ENCODE measurements around the gene TMEM235. TPM values are rescaled to one million over a fixed set of nuclear protein-coding genes. Genes with fewer than 3 reads are reported as not detected.

TMEM235 gene
- total and polyA plus RNA-seq, 4 donors = 1.2 to 2.3 (median 1.9) TPM

- Histone ChIP-seq H3K36me3 (ENCODE audit: control insufficient read depth, insufficient read depth, low read length) (peaks cover 8% of the 10 kb centered on the region), H3K27me3 (ENCODE audit: control insufficient read depth, insufficient read depth, low read length) (no peaks in the 10 kb centered on the region), H3K4me1 (ENCODE audit: control insufficient read depth, insufficient read depth, low read length) (peaks cover 15% of the 10 kb centered on the region), H3K27ac (ENCODE audit: low read depth, low read length) (no peak overlapping the region), H3K9me3 (ENCODE audit: control insufficient read depth, insufficient read depth, low read length) (no peaks in the 10 kb centered on the region), H3K4me3 (ENCODE audit: low read depth, low read length) (no peak overlapping the region)
- WGBS (ENCODE audit: insufficient coverage) = 40% methylated on average over 9 of the region's 9 CpGs
- peak in 1 of 6 donors; percentile 67 for DNase-seq (ENCODE audit: low read depth in 4 of 6, low spot score in 6 of 6)
Measured at GRCh38 chr17:78197147-78197832, 34.1 kb upstream of the TMEM235 start.

- Histone ChIP-seq H3K9me3 (ENCODE audit: control insufficient read depth, insufficient read depth, low read length) (no peaks in the 10 kb centered on the region), H3K4me1 (ENCODE audit: control insufficient read depth, insufficient read depth, low read length) (peaks cover 15% of the 10 kb centered on the region), H3K4me3 (ENCODE audit: low read depth, low read length) (no peak overlapping the region), H3K27me3 (ENCODE audit: control insufficient read depth, insufficient read depth, low read length) (no peaks in the 10 kb centered on the region), H3K27ac (ENCODE audit: low read depth, low read length) (no peak overlapping the region), H3K36me3 (ENCODE audit: control insufficient read depth, insufficient read depth, low read length) (peaks cover 25% of the 10 kb centered on the region)
- DNase-seq (ENCODE audit: low read depth in 4 of 6, low spot score in 6 of 6) = no peak
- WGBS (ENCODE audit: insufficient coverage) = 83% methylated on average over 6 of the region's 6 CpGs
Measured at GRCh38 chr17:78200451-78200850, 31.0 kb upstream of the TMEM235 start.

- peaks cover 34% of the 10 kb centered on the region for H3K36me3 ChIP-seq (ENCODE audit: control insufficient read depth, insufficient read depth, low read length)
- peaks cover 1% of the 10 kb centered on the region for H3K4me1 ChIP-seq (ENCODE audit: control insufficient read depth, insufficient read depth, low read length)
- no peak overlapping the region for H3K27ac ChIP-seq (ENCODE audit: low read depth, low read length)
- WGBS (ENCODE audit: insufficient coverage) = 90% methylated on average over 8 of the region's 8 CpGs
- DNase-seq (ENCODE audit: low read depth in 4 of 6, low spot score in 6 of 6) = no peak
- H3K27me3 ChIP-seq (ENCODE audit: control insufficient read depth, insufficient read depth, low read length) = no peaks in the 10 kb centered on the region
- H3K9me3 ChIP-seq (ENCODE audit: control insufficient read depth, insufficient read depth, low read length) = no peaks in the 10 kb centered on the region
- H3K4me3 ChIP-seq (ENCODE audit: low read depth, low read length) = no peak overlapping the region
Measured at GRCh38 chr17:78202666-78203065, 28.8 kb upstream of the TMEM235 start.

GRCh38 chr17:78204387-78205123 is 26.9 kb upstream of the TMEM235 start:
- Histone ChIP-seq H3K9me3 (ENCODE audit: control insufficient read depth, insufficient read depth, low read length) (no peaks in the 10 kb centered on the region), H3K27me3 (ENCODE audit: control insufficient read depth, insufficient read depth, low read length) (no peaks in the 10 kb centered on the region), H3K4me3 (ENCODE audit: low read depth, low read length) (no peak overlapping the region), H3K27ac (ENCODE audit: low read depth, low read length) (no peak overlapping the region), H3K36me3 (ENCODE audit: control insufficient read depth, insufficient read depth, low read length) (peaks cover 31% of the 10 kb centered on the region), H3K4me1 (ENCODE audit: control insufficient read depth, insufficient read depth, low read length) (no peaks in the 10 kb centered on the region)
- no peak for DNase-seq (ENCODE audit: low read depth in 4 of 6, low spot score in 6 of 6)
- WGBS (ENCODE audit: insufficient coverage) = 94% methylated on average over 22 of the region's 22 CpGs

GRCh38 chr17:78205124-78205775 is 26.2 kb upstream of the TMEM235 start:
- Histone ChIP-seq H3K9me3 (ENCODE audit: control insufficient read depth, insufficient read depth, low read length) (no peaks in the 10 kb centered on the region), H3K4me1 (ENCODE audit: control insufficient read depth, insufficient read depth, low read length) (no peaks in the 10 kb centered on the region), H3K36me3 (ENCODE audit: control insufficient read depth, insufficient read depth, low read length) (peaks cover 30% of the 10 kb centered on the region), H3K27ac (ENCODE audit: low read depth, low read length) (no peak overlapping the region), H3K27me3 (ENCODE audit: control insufficient read depth, insufficient read depth, low read length) (no peaks in the 10 kb centered on the region), H3K4me3 (ENCODE audit: low read depth, low read length) (no peak overlapping the region)
- 92% methylated on average over 16 of the region's 17 CpGs for WGBS (ENCODE audit: insufficient coverage)
- no peak for DNase-seq (ENCODE audit: low read depth in 4 of 6, low spot score in 6 of 6)

GRCh38 chr17:78206298-78206697 is 25.1 kb upstream of the TMEM235 start:
- H3K27me3 ChIP-seq (ENCODE audit: control insufficient read depth, insufficient read depth, low read length) = no peaks in the 10 kb centered on the region
- H3K4me1 ChIP-seq (ENCODE audit: control insufficient read depth, insufficient read depth, low read length) = no peaks in the 10 kb centered on the region
- no peak for DNase-seq (ENCODE audit: low read depth in 4 of 6, low spot score in 6 of 6)
- peaks cover 29% of the 10 kb centered on the region for H3K36me3 ChIP-seq (ENCODE audit: control insufficient read depth, insufficient read depth, low read length)
- no peaks in the 10 kb centered on the region for H3K9me3 ChIP-seq (ENCODE audit: control insufficient read depth, insufficient read depth, low read length)
- WGBS (ENCODE audit: insufficient coverage) = 94% methylated on average over 5 of the region's 7 CpGs
- H3K27ac ChIP-seq (ENCODE audit: low read depth, low read length) = no peak overlapping the region
- no peak overlapping the region for H3K4me3 ChIP-seq (ENCODE audit: low read depth, low read length)

- Histone ChIP-seq H3K27me3 (ENCODE audit: control insufficient read depth, insufficient read depth, low read length) (no peaks in the 10 kb centered on the region), H3K9me3 (ENCODE audit: control insufficient read depth, insufficient read depth, low read length) (no peaks in the 10 kb centered on the region), H3K4me3 (ENCODE audit: low read depth, low read length) (no peak overlapping the region), H3K36me3 (ENCODE audit: control insufficient read depth, insufficient read depth, low read length) (peaks cover 20% of the 10 kb centered on the region), H3K4me1 (ENCODE audit: control insufficient read depth, insufficient read depth, low read length) (no peaks in the 10 kb centered on the region), H3K27ac (ENCODE audit: low read depth, low read length) (no peak overlapping the region)
- WGBS (ENCODE audit: insufficient coverage) = no CpG with 5 or more reads among the region's 3 CpGs
- DNase-seq (ENCODE audit: low read depth in 4 of 6, low spot score in 6 of 6) = no peak
Measured at GRCh38 chr17:78208486-78208885, 22.9 kb upstream of the TMEM235 start.

- Histone ChIP-seq H3K9me3 (ENCODE audit: control insufficient read depth, insufficient read depth, low read length) (no peaks in the 10 kb centered on the region), H3K4me1 (ENCODE audit: control insufficient read depth, insufficient read depth, low read length) (peaks cover 13% of the 10 kb centered on the region), H3K27ac (ENCODE audit: low read depth, low read length) (no peak overlapping the region), H3K36me3 (ENCODE audit: control insufficient read depth, insufficient read depth, low read length) (peaks cover 12% of the 10 kb centered on the region), H3K27me3 (ENCODE audit: control insufficient read depth, insufficient read depth, low read length) (no peaks in the 10 kb centered on the region), H3K4me3 (ENCODE audit: low read depth, low read length) (no peak overlapping the region)
- WGBS (ENCODE audit: insufficient coverage) = 93% methylated on average over 6 of the region's 10 CpGs
- DNase-seq (ENCODE audit: low read depth in 4 of 6, low spot score in 6 of 6) = no peak
Measured at GRCh38 chr17:78210111-78210510, 21.3 kb upstream of the TMEM235 start.

- Histone ChIP-seq H3K27ac (ENCODE audit: low read depth, low read length) (no peak overlapping the region), H3K27me3 (ENCODE audit: control insufficient read depth, insufficient read depth, low read length) (no peaks in the 10 kb centered on the region), H3K36me3 (ENCODE audit: control insufficient read depth, insufficient read depth, low read length) (peaks cover 4% of the 10 kb centered on the region), H3K4me1 (ENCODE audit: control insufficient read depth, insufficient read depth, low read length) (peaks cover 14% of the 10 kb centered on the region), H3K4me3 (ENCODE audit: low read depth, low read length) (no peak overlapping the region), H3K9me3 (ENCODE audit: control insufficient read depth, insufficient read depth, low read length) (no peaks in the 10 kb centered on the region)
- 94% methylated on average over 10 of the region's 11 CpGs for WGBS (ENCODE audit: insufficient coverage)
- DNase-seq (ENCODE audit: low read depth in 4 of 6, low spot score in 6 of 6) = no peak
Measured at GRCh38 chr17:78211032-78211431, 20.4 kb upstream of the TMEM235 start.

Data from spinal cord (tissue), 10 donors.